ENCODE data around the gene CFB. TPM values are rescaled to one million over a fixed set of nuclear protein-coding genes. Genes with fewer than 3 reads are reported as not detected.

The CFB gene
- total and polyA plus RNA-seq, 2 of the 13 experiments (the other 11 are each of a cell fraction or from before 2014, with no cell fraction given) = 171 to 513 TPM

DNA sequence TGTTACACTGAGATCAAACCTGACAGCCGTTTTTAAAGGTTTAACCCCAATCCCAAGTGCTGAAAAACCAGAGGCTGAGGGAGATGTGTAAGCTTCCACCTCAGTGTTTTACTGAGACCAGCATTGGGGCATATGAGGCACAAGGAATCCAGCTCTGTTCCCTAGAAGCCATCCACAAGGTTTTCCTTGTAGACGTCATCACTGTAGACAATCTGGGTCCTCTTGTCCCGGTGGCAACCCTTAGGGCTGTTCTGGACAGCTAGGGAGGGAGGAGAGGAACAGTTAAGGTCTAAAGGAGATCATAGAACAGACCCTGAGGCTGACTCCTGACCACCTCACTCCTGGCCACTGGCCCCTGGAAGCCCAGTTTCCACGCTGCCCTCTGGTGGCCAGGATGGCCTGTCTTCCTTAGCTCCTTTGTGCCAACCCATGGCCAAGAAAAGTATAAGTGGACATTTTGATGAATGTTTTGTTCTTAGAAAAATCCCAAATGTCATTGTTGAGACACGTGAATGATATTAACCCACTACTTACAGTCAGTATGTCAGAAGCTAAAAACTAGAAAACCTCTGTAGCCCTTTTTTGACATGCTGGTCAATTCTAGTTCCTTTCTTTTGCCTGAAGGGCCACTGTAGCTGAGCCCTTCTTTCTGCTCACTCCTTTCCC lies 6.4 kb downstream of the CFB start (continued):
- TF ChIP-seq AKAP8 (CRISPR knock-in tag; IDR thresholded peaks at IDR 0.05) = 0 out of 2 replicates have a peak, but pooled peaks have one; percentile 61
- no peak for TF ChIP-seq JDP2 (CRISPR knock-in tag; IDR thresholded peaks at IDR 0.05; ENCODE audit: borderline replicate concordance)
- no peak for TF ChIP-seq NFYC (CRISPR knock-in tag; IDR thresholded peaks at IDR 0.05)
- TF ChIP-seq ZNF83 (CRISPR knock-in tag; IDR thresholded peaks at IDR 0.05; ENCODE audit: borderline replicate concordance) = no peak
- TF ChIP-seq SALL1 (CRISPR knock-in tag; IDR thresholded peaks at IDR 0.05) = peak; percentile 64; the same call in 1 of the 2 replicates
- TF ChIP-seq TP53 (CRISPR knock-in tag; conservative IDR thresholded peaks at IDR 0.05) = no peak
- TF ChIP-seq ZNF292 (CRISPR knock-in tag; IDR thresholded peaks at IDR 0.05; ENCODE audit: borderline replicate concordance, low read depth) = no peak
- TF ChIP-seq RXRA (CRISPR knock-in tag; IDR thresholded peaks at IDR 0.05) = peak; percentile 50; the same call in 1 of the 2 replicates
- TF ChIP-seq ZBTB38 (CRISPR knock-in tag; IDR thresholded peaks at IDR 0.05) = no peak
- TF ChIP-seq ZFP90 (CRISPR knock-in tag; IDR thresholded peaks at IDR 0.05; ENCODE audit: borderline replicate concordance) = no peak
- TF ChIP-seq, protein P1, sequence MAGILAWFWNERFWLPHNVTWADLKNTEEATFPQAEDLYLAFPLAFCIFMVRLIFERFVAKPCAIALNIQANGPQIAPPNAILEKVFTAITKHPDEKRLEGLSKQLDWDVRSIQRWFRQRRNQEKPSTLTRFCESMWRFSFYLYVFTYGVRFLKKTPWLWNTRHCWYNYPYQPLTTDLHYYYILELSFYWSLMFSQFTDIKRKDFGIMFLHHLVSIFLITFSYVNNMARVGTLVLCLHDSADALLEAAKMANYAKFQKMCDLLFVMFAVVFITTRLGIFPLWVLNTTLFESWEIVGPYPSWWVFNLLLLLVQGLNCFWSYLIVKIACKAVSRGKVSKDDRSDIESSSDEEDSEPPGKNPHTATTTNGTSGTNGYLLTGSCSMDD (CRISPR knock-in tag; IDR thresholded peaks at IDR 0.05) = no peak
- TF ChIP-seq BHLHE40 (IDR thresholded peaks at IDR 0.05; ENCODE audit: low read length) = no peak
- TF ChIP-seq SMAD3 (CRISPR knock-in tag; IDR thresholded peaks at IDR 0.05) = peak; percentile 43; the same call in 1 of the 2 replicates
- TF ChIP-seq ZNF605 (CRISPR knock-in tag; IDR thresholded peaks at IDR 0.05) = 0 out of 2 replicates have a peak, but pooled peaks have one; percentile 39
- no peak for TF ChIP-seq NFRKB (IDR thresholded peaks at IDR 0.05)
- TF ChIP-seq ZNF232 (CRISPR knock-in tag; IDR thresholded peaks at IDR 0.05; ENCODE audit: borderline replicate concordance) = no peak
- TF ChIP-seq ZNF549 (CRISPR knock-in tag; IDR thresholded peaks at IDR 0.05) = no peak
- TF ChIP-seq, protein P2, sequence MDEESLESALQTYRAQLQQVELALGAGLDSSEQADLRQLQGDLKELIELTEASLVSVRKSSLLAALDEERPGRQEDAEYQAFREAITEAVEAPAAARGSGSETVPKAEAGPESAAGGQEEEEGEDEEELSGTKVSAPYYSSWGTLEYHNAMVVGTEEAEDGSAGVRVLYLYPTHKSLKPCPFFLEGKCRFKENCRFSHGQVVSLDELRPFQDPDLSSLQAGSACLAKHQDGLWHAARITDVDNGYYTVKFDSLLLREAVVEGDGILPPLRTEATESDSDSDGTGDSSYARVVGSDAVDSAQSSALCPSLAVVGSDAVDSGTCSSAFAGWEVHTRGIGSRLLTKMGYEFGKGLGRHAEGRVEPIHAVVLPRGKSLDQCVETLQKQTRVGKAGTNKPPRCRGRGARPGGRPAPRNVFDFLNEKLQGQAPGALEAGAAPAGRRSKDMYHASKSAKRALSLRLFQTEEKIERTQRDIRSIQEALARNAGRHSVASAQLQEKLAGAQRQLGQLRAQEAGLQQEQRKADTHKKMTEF (CRISPR knock-in tag; IDR thresholded peaks at IDR 0.05) = peak; percentile 48; the same call in 1 of the 2 replicates
- TF ChIP-seq SCMH1 (CRISPR knock-in tag; IDR thresholded peaks at IDR 0.05; ENCODE audit: borderline replicate concordance) = no peak
- TF ChIP-seq ZSCAN25 (CRISPR knock-in tag; IDR thresholded peaks at IDR 0.05) = no peak
- peak; percentile 55; the same call in 1 of the 2 replicates for TF ChIP-seq RXRB (CRISPR knock-in tag; IDR thresholded peaks at IDR 0.05; ENCODE audit: borderline replicate concordance)
- TF ChIP-seq, protein P3, sequence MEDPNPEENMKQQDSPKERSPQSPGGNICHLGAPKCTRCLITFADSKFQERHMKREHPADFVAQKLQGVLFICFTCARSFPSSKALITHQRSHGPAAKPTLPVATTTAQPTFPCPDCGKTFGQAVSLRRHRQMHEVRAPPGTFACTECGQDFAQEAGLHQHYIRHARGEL (CRISPR knock-in tag; IDR thresholded peaks at IDR 0.05) = no peak
- TF ChIP-seq ZBTB20 (CRISPR knock-in tag; IDR thresholded peaks at IDR 0.05; ENCODE audit: borderline replicate concordance, low read depth) = 0 out of 2 replicates have a peak, but pooled peaks have one; percentile 33
- 0 out of 2 replicates have a peak, but pooled peaks have one; percentile 25 for TF ChIP-seq RARA (CRISPR knock-in tag; IDR thresholded peaks at IDR 0.05)
- no peak for TF ChIP-seq NFATC3 (CRISPR knock-in tag; IDR thresholded peaks at IDR 0.05)
- no peak for TF ChIP-seq EED (CRISPR knock-in tag; IDR thresholded peaks at IDR 0.05)
- TF ChIP-seq ZNF33A (CRISPR knock-in tag; IDR thresholded peaks at IDR 0.05; ENCODE audit: borderline replicate concordance) = no peak
- no peak for TF ChIP-seq U2AF2 (IDR thresholded peaks at IDR 0.05; ENCODE audit: low read depth, low read length)
